Ramos (cell line): ENCODE results near the gene PEAK1.

Experiments
- in situ Hi-C: fragments of 300-500 bp; cut with MboI; formaldehyde crosslinking; loops from one replicate; pipeline ENCODE4 v1.14.3; 2022; ENCODE audit warnings: low sequenced_read_pairs; ENCODE audit not compliant: unreplicated experiment

The PEAK1 gene

DNA sequence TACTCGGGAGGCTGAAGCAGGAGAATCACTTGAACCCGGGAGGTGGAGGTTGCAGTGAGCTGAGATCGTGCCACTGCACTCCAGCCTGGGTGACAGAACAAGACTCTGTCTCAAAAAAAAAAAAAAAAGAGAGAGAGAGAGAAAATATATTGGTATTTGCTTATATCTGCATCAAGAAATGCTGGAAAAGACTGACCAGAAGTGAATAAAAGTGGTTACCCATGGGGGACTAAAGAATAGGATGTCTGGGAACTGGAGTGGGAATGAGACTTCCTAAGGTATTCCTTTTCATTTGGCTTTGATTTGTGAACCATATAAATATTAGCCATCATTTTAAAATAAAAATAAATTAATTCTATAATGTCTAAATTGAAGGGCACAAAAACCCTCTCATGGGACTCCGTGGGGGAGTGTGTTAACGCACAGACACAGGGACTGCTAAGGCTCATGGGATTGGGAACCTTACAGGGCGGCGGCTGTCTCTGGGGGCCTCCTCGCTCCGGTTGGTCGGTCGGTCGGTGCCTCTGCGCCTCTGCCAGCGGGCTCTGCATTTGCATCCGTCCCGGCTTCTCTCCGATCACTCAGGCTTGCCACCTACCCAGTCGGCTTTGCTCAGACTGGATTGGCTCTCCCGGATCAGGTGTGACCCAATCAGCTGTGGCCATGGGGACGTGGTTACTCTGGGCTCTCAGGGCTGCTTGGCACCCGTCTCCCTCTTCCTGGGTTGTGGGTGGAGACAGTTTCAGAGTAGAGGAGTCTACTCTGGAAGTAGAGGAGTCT, 336.3 kb downstream of the PEAK1 start:
- in situ Hi-C loops: no loop called here

- in situ Hi-C loops: no loop called here
Measured at GRCh38 chr15:77081971-77082370, 337.9 kb downstream of the PEAK1 start.

DNA sequence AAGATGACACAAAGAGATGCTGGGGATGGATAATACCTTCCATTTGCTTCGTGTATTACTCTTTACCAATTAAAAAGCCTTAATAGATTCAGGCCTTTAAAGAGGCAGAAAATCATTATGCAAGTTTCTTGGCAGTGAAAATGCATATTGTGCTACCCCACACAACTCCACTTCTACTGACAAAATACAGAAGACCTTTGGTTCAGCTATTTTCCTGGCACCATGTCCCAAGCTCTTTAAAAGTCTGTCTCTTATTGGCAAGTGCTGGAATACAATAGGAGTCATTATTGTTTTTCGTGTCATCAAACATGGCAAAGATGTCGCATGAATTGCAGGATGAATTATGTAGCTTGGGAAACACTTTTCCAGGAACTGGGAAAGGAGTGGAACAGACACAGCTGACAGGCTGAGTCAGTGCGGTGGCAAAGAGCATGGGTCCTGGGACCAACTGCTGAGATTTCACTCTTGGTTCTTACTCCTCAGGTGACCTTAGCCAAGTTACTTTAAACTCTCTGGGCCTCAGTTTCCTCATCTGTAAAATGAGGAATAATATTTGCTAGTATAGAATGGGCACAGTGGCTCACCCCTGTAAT, 343.5 kb downstream of the PEAK1 start:
- in situ Hi-C loops: no loop called here

DNA sequence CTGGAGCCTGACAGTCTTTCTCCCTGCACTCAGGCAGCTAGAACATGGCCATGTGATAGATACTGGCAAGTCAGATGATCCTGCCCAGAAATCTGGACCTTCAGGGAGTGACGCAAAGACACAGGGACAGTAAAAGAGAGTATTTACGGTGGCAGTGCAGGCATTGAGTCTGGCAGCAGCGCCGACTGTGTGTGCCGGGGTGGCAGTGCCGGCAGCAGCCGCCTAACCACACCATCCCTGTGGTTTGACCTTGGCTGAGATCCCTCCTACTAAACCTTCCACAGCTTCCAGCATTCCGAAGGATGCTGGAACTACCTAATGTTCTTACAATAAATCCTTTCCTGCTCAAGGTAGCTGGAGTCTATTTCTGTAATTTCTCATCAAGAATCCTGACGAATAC, 344.4 kb downstream of the PEAK1 start:
- in situ Hi-C loops: no loop called here

DNA sequence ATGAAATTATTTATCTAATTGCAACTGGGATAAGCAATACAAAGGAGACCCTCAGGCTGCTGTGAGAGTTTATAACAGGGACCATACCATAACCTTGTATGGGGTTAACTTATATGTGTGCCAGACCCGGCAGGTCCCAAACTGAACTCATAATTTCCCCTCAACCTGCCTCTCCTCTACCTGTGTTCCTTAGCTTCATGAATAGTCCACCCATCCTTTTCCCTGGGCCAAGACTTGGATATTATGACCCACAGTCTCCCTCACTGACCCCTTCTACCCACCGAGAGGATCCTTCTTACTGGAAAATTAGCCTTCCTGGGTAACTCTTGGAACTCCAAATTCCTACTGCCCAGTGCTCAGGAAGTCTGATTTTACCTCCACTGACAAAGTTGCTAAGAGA, 345.6 kb downstream of the PEAK1 start:
- in situ Hi-C loops: no loop called here

- in situ Hi-C loops: no loop called here
Measured at GRCh38 chr15:77071305-77072223, 348.3 kb downstream of the PEAK1 start.

GRCh38 chr15:77070495-77071304, 349.2 kb downstream of the PEAK1 start, which contains the start of gene TSPAN3:
Gene TSPAN3 (minus strand): TSS chr15:77071109. CDS start chr15:77070954, 155 bp downstream.
- in situ Hi-C loops: no loop called here

DNA sequence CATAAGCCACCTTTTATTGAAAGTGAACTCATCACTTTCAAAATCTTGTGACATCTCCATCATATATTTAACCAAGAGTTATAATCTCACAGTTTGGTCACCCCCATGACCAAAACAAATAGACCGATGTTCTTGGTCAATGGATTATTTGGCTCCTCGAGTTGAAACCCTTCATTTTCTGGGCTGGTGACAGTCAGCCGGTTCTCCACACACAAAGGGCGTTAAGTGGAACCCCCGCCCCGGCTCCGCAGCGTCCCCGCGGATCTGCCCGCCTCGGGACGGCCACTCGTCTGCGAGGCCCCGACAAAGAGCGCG, 349.8 kb downstream of the PEAK1 start:
- in situ Hi-C loops: no loop called here

- in situ Hi-C loops: no loop called here
Measured at GRCh38 chr15:77069521-77070121, 350.3 kb downstream of the PEAK1 start.

DNA sequence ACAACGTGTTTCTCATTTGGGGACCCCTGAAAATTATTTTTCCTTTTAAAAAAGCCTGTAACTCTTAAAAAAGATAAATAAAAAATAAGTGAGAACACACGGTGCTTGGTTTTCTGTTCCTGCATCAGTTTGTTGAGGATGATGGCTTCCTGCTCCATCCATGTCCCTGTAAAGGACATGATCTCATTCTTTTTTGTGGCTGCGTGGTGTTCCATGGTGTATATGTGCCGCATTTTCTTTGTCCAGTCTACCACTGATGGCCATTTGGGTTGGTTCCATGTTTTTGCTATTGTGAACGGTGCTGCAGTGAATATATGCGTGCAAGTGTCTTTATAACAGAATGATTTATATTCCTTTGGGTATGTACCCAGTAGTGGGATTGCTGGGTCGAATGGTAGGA, 351.3 kb downstream of the PEAK1 start:
- in situ Hi-C loops: no loop called here

GRCh38 chr15:77067691-77068367, 352.1 kb downstream of the PEAK1 start:
- in situ Hi-C loops: no loop called here

- in situ Hi-C loops: no loop called here
Measured at GRCh38 chr15:77066971-77067690, 352.8 kb downstream of the PEAK1 start.

GRCh38 chr15:77064539-77065308, 355.2 kb downstream of the PEAK1 start:
- in situ Hi-C loops: no loop called here

DNA sequence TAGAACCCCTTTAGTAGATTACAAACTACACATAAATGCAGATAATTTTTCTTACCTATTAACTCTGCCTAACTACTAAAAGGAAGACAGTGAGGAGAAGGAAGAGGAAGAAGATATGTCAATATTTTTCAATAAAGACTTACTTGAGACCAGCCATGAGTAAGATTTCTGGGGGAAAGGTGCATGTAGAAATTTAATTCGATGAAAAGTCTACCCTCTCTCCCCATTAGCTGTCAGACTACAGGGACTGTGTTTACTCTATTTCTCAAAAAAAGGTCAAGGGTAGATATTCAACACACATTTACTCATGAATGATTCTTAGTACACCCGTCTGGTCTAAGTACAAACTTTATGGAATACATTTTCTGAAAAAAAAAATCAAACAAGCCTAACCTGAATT, 355.8 kb downstream of the PEAK1 start:
- in situ Hi-C loops: no loop called here

GRCh38 chr15:77063249-77063648, 356.7 kb downstream of the PEAK1 start:
- in situ Hi-C loops: no loop called here

GRCh38 chr15:77060546-77060945, 359.4 kb downstream of the PEAK1 start:
- in situ Hi-C loops: no loop called here

- in situ Hi-C loops: no loop called here
Measured at GRCh38 chr15:77059786-77060361, 360.0 kb downstream of the PEAK1 start.

- in situ Hi-C loops: no loop called here
Measured at GRCh38 chr15:77058468-77058867, 361.4 kb downstream of the PEAK1 start.
